GM12878 (cell line): ENCODE results near the gene TMEM35B. TPM values are rescaled to one million over a fixed set of nuclear protein-coding genes. Genes with fewer than 3 reads are reported as not detected.
"Not testable (repeated sequence)": the region's sequence is repeated elsewhere in the genome, so short reads cannot be mapped to it uniquely, and the experiment has no call there.

ENCODE experiments used
- ATAC-seq: fragments of 200-7000 bp; cut with Tn5 transposase; 3 replicates; pipeline ENCODE4 v1.9.1; 2020; ENCODE audit warnings: mild to moderate bottlenecking, moderate library complexity
- BruUV-seq: library from RNA; stranded (reverse); fragments of 400-500 nt; replicated peaks from 2 replicates; lab custom pipeline; 2021; lab: Mats Ljungman, UMichigan
- CTCF ChIA-PET: fragments of 300-600 bp; sonication (Branson Sonifier 250); formaldehyde crosslinking; extraction: SDS; loops from one replicate; lab custom pipeline; 2021; ENCODE audit warnings: inconsistent platforms; lab: Yijun Ruan, JAX
- POLR2A ChIA-PET: fragments of 350-600 bp; formaldehyde crosslinking; extraction: SDS; loops from one replicate; lab custom pipeline; 2021; ENCODE audit warnings: inconsistent platforms; lab: Charles Lee
- RAD21 ChIA-PET: fragments of 300-600 bp; sonication (Branson Sonifier 250); formaldehyde crosslinking; loops from one replicate; lab custom pipeline; 2023; ENCODE audit warnings: antibody characterized with exemption; ENCODE audit not compliant: unreplicated experiment; lab: Charles Lee
- SMC1A ChIA-PET: fragments of 300-600 bp; sonication (Branson Sonifier 250); formaldehyde crosslinking; loops from one replicate; lab custom pipeline; 2023; ENCODE audit not compliant: unreplicated experiment, uncharacterized antibody; lab: Charles Lee
- DNase-seq: peaks from one replicate; pipeline ENCODE4 v3.0.0-alpha.2; 2011; ENCODE audit warnings: low read depth, low spot score
- FAIRE-seq: peaks from 3 replicates; lab custom pipeline; 2011; peaks lifted over from hg19 to GRCh38; lab: Jason Lieb, UNC
- H2AFZ ChIP-seq: 2 replicates; pipeline ENCODE4 v1.6.0; 2011; ENCODE audit warnings: low read depth, low read length, control low read depth; ENCODE audit not compliant: control insufficient read depth
- H3K27ac ChIP-seq: 2 replicates; pipeline ENCODE4 v1.5.1; 2011; ENCODE audit warnings: control low read depth; ENCODE audit not compliant: control insufficient read depth, insufficient read depth
- H3K27me3 ChIP-seq, 2 experiments: replicated peaks in 1 of 2; 2 replicates each; pipeline versions ENCODE4 v1.6.0 to v1.6.1; 2011; ENCODE audit warnings: low read length in 1 of 2; ENCODE audit not compliant: control insufficient read depth in 2 of 2, insufficient read depth in 2 of 2
- H3K36me3 ChIP-seq, 2 experiments: 2 replicates each; pipeline ENCODE4 v1.5.1; 2011; ENCODE audit warnings: low read length in 1 of 2; ENCODE audit not compliant: control insufficient read depth in 2 of 2, insufficient read depth in 2 of 2
- H3K4me1 ChIP-seq: 2 replicates; pipeline ENCODE4 v1.6.1; 2011; ENCODE audit warnings: mild to moderate bottlenecking, low read length, moderate library complexity, mixed read lengths; ENCODE audit not compliant: control insufficient read depth, insufficient read depth
- H3K4me2 ChIP-seq: 2 replicates; pipeline ENCODE4 v1.6.0; 2011; ENCODE audit warnings: control low read depth; ENCODE audit not compliant: control insufficient read depth, insufficient read depth
- H3K4me3 ChIP-seq: fragments of 200-600 bp; sonication (generic); 2 replicates; pipeline ENCODE4 v1.5.1; 2016
- H3K79me2 ChIP-seq: 2 replicates; pipeline ENCODE4 v1.6.0; 2011; ENCODE audit warnings: low read length; ENCODE audit not compliant: control insufficient read depth, insufficient read depth
- H3K9ac ChIP-seq: 2 replicates; pipeline ENCODE4 v1.8.0; 2011; ENCODE audit warnings: low read length, control low read depth, mixed read lengths; ENCODE audit not compliant: control insufficient read depth, insufficient read depth
- H3K9me3 ChIP-seq: replicated peaks from 3 replicates; pipeline ENCODE4 v1.5.1; 2011; ENCODE audit warnings: mild to moderate bottlenecking, low read length; ENCODE audit not compliant: control insufficient read depth, insufficient read depth
- H4K20me1 ChIP-seq: 2 replicates; pipeline ENCODE4 v1.6.0; 2011; ENCODE audit not compliant: control insufficient read depth, insufficient read depth
- FOXK2 ChIP-seq: fragments of 450-650 bp; IDR thresholded peaks from 2 replicates; pipeline ENCODE4 v1.6.1; 2017; ENCODE audit warnings: mild to moderate bottlenecking, moderate library complexity
- SMC3 ChIP-seq: IDR thresholded peaks from 2 replicates; pipeline ENCODE4 v1.6.1; 2011; ENCODE audit warnings: low read length, improper control_type of control experiment, borderline replicate concordance
- SPI1 ChIP-seq: IDR thresholded peaks from 2 replicates; pipeline ENCODE4 v1.6.1; 2011; ENCODE audit warnings: low read depth, mild to moderate bottlenecking, low read length, moderate library complexity, borderline replicate concordance; ENCODE audit not compliant: insufficient read depth
- SREBF1 ChIP-seq: IDR thresholded peaks from 2 replicates; pipeline ENCODE4 v1.6.1; 2012; ENCODE audit warnings: mild to moderate bottlenecking, low read length
- WGBS: methylation state at CpG from one replicate; pipeline ENCODE4 v1.1.6; 2016; ENCODE audit warnings: low lambda C conversion rate; ENCODE audit not compliant: insufficient replicate concordance, insufficient coverage; ENCODE audit errors: missing lambda C conversion rate; 5-methylcytosine and 5-hydroxymethylcytosine counted together
- in situ Hi-C: fragments of 300-500 bp; cut with MboI; formaldehyde crosslinking; loops from 9 replicates; pipeline ENCODE4 v1.14.3; 2018; ENCODE audit warnings: mixed read lengths
- intact Hi-C: fragments of 100-400 bp; cut with micrococcal nuclease; formaldehyde crosslinking; loops from one replicate; pipeline ENCODE4 v1.14.2; 2022; ENCODE audit not compliant: unreplicated experiment
- polyA plus RNA-seq, 11 experiments: library from polyadenylated mRNA; depleted of rRNA in 4 of 11; unstranded in 6 of 11; stranded (reverse) in 5 of 11; fragments of >200 nt; fragmentation: Nextera tagmentation in 4 of 11; fragmentation: Illumina TruSeq in 1 of 11; extraction: Ambion mirVana in 4 of 11; extraction: Trizol in 1 of 11; gene quantifications; 1 replicate in 1 of 11; 2 replicates in 10 of 11; pipeline versions ENCODE4 v1.2.1 to v1.2.3, GENCODE V29; 2011 to 2016; ENCODE audit warnings: inconsistent platforms in 2 of 11, missing spikeins in 2 of 11, low read depth in 1 of 11
- total RNA-seq, 4 experiments: library from RNA; depleted of rRNA in 3 of 4; stranded (reverse); fragments of >200 nt in 3 of 4; fragmentation: Illumina TruSeq in 1 of 4; extraction: Trizol in 1 of 4; gene quantifications; 2 replicates each; pipeline versions ENCODE4 v1.2.1 to v1.2.3, GENCODE V29; 2013 to 2021
- TF ChIP-seq, protein P1 (sequence below): fragments of 450-650 bp; IDR thresholded peaks from 2 replicates; pipeline ENCODE4 v1.6.1; 2017; ENCODE audit warnings: mild to moderate bottlenecking, moderate library complexity

The TMEM35B gene
- total and polyA plus RNA-seq, 10 of the 15 experiments (the other 5 are each of a cell fraction or from before 2014, with no cell fraction given), result 14.8 to 138 (median 32.8) TPM

DNA sequence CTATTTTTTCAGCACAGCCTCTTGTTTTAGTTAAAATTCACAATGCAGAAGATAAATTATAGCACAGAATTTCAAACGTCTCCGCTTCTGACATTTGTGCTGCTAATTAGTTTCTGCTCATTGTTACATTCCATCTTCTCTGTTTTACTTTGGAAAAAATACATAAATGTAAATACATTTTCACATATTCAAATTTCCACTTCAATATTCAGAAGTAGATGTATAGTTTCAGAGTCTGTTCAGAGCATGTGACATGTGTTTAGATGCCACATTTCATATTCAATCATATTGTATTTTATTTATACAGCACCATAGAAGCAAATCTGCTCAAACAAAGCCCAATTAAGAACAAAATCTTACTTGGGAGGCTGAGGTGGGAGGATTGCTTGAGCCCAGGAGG lies 19.6 kb downstream of the TMEM35B start (continued):
- TF ChIP-seq SMC3, result no peak
- TF ChIP-seq, protein P1, sequence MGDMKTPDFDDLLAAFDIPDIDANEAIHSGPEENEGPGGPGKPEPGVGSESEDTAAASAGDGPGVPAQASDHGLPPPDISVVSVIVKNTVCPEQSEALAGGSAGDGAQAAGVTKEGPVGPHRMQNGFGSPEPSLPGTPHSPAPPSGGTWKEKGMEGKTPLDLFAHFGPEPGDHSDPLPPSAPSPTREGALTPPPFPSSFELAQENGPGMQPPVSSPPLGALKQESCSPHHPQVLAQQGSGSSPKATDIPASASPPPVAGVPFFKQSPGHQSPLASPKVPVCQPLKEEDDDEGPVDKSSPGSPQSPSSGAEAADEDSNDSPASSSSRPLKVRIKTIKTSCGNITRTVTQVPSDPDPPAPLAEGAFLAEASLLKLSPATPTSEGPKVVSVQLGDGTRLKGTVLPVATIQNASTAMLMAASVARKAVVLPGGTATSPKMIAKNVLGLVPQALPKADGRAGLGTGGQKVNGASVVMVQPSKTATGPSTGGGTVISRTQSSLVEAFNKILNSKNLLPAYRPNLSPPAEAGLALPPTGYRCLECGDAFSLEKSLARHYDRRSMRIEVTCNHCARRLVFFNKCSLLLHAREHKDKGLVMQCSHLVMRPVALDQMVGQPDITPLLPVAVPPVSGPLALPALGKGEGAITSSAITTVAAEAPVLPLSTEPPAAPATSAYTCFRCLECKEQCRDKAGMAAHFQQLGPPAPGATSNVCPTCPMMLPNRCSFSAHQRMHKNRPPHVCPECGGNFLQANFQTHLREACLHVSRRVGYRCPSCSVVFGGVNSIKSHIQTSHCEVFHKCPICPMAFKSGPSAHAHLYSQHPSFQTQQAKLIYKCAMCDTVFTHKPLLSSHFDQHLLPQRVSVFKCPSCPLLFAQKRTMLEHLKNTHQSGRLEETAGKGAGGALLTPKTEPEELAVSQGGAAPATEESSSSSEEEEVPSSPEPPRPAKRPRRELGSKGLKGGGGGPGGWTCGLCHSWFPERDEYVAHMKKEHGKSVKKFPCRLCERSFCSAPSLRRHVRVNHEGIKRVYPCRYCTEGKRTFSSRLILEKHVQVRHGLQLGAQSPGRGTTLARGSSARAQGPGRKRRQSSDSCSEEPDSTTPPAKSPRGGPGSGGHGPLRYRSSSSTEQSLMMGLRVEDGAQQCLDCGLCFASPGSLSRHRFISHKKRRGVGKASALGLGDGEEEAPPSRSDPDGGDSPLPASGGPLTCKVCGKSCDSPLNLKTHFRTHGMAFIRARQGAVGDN, result no peak
- TF ChIP-seq SPI1, result no peak
- TF ChIP-seq SREBF1, result no peak

DNA sequence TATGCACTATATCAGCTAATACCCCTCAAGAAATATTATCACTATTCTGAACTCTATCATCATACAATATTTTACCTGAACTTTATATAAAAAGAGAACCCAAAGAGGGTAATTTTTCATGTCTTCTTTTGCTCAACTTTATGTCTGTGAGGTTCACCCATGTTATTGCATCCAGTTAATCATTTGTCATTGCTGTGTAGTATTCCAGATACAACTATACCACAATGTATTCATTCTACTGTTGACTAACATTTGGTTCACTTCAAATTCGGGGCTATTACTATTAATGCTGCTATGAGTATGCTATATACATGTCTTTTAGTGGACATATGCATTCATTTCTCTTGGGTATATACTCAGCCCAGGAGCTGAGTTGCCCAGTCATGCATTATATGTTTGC lies 34.7 kb downstream of the TMEM35B start:
- POLR2A ChIA-PET, result no interaction called here
- Histone ChIP-seq H3K36me3 (no peaks in the 10 kb centered on the region), H3K9ac (no peak overlapping the region), H3K9me3 (no peaks in the 10 kb centered on the region), H3K4me1 (no peaks in the 10 kb centered on the region), H4K20me1 (no peaks in the 10 kb centered on the region), H3K4me3 (no peak overlapping the region), H2AFZ (no peak overlapping the region), H3K4me2 (no peak overlapping the region), H3K27ac (no peak overlapping the region), H3K27me3 (no peaks in the 10 kb centered on the region), H3K79me2 (no peaks in the 10 kb centered on the region)
- SMC1A ChIA-PET, result no interaction called here
- no TSS peak for BruUV-seq
- TF ChIP-seq FOXK2, result no peak
- DNase-seq, result no peak
- in situ Hi-C loops (no loop called here), intact Hi-C loops (no loop called here)
- CTCF ChIA-PET, result no interaction called here
- WGBS, result 0% methylated on average over 1 of the region's 1 CpG
- no peak for ATAC-seq
- RAD21 ChIA-PET, result no interaction called here
- no peak for FAIRE-seq

GRCh38 chr1:34948739-34949138 lies 36.4 kb downstream of the TMEM35B start:
- H3K9ac ChIP-seq, H2AFZ ChIP-seq, H3K4me3 ChIP-seq, DNase-seq, CTCF ChIA-PET, BruUV-seq, SMC1A ChIA-PET, H3K79me2 ChIP-seq, H3K36me3 ChIP-seq, RAD21 ChIA-PET, H3K27me3 ChIP-seq, intact Hi-C loops, H3K4me2 ChIP-seq, H3K4me1 ChIP-seq, ATAC-seq, in situ Hi-C loops, H4K20me1 ChIP-seq, FAIRE-seq, POLR2A ChIA-PET, H3K27ac ChIP-seq, H3K9me3 ChIP-seq: not testable (repeated sequence)
- 45% methylated on average over 10 of the region's 10 CpGs for WGBS
